Dedifferentiated amniotic fluid mesenchymal stem cell (primary cell): ENCODE measurements around the gene BCKDHA.
"Not testable (repeated sequence)": the region's sequence is repeated elsewhere in the genome, so short reads cannot be mapped to it uniquely, and the experiment has no call there.

Experiments used
- DNase-seq: peaks from one replicate; pipeline ENCODE4 v3.0.0-alpha.2; 2016; ENCODE audit errors: extremely low spot score

The BCKDHA gene

GRCh38 chr19:41425174-41426115, 27.8 kb downstream of the BCKDHA start:
- DNase-seq: no peak

DNA sequence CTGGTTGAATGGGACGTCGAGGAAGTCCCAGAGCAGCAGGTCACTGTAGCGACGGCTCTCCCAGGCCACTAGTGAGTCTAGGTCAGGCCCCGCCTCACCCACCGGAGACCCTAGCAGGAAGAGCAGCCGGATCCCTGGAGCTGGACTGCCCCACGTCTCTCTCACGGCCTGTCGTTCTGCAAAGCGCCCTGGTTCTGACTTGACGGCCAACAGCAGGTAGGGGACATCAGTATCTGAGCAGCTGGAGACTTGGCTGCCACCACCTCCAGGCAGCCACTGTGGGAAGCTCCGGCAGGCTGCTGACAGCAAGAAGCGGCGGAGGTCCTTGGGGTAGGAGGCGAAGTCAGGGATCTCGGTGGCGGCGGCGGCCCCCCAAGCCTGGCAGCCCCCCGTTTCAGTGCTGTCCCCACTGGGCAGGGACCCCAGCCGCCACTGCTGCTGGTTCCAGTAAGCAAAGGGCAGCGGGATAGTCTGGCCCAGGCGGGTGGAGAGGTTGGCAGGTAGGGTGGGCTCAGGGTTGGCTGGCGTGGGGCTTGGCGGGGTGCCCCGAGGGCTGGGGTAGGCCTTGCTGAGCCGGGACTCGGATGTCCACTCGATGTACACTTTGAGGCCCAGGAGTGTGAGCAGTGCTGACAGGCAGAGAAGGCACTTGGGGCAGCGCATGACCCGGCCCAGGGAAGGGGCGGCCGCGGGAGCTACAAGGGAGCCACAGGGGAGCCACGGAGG, 28.7 kb downstream of the BCKDHA start:
- no peak for DNase-seq

DNA sequence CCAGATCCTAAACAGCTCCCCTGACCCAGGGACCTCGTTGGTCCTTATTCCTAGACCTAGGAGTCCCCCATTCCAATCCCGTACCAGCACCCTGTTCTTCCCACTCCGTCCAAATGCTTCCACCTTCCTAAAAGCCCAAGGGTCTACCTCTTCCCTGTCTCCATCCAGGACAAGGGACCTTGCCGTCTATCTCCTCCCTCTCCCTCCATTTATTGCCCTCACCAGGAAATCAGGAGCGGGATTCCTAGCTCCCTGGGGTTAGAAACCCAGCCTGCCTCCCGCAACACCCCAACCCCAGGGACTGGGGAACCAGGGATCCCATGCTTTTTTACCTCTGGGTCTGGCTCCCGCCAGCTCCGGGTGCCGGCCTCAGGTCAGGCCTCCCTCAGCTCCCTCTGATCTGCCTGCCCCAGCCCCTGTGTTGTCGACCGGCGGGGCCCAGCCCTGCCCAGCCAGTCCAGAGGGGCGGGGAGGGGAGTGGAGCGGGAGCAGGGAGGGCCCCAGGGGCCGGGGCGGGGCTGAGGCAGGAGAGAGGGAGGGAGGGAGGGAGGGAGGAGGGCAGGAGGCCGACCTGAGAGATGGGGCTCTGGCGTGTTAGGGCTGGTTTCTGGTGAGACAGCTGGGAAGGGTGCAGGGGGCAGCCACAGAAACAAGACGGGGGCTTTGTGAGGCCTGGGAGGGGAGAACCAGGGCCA, 29.5 kb downstream of the BCKDHA start, which contains the start of gene B3GNT8:
Gene B3GNT8, minus strand, starts transcription at position 423 of the 695 bp plus-strand sequence. CDS start 596 bp downstream, outside the sequence.
- no peak for DNase-seq

DNA sequence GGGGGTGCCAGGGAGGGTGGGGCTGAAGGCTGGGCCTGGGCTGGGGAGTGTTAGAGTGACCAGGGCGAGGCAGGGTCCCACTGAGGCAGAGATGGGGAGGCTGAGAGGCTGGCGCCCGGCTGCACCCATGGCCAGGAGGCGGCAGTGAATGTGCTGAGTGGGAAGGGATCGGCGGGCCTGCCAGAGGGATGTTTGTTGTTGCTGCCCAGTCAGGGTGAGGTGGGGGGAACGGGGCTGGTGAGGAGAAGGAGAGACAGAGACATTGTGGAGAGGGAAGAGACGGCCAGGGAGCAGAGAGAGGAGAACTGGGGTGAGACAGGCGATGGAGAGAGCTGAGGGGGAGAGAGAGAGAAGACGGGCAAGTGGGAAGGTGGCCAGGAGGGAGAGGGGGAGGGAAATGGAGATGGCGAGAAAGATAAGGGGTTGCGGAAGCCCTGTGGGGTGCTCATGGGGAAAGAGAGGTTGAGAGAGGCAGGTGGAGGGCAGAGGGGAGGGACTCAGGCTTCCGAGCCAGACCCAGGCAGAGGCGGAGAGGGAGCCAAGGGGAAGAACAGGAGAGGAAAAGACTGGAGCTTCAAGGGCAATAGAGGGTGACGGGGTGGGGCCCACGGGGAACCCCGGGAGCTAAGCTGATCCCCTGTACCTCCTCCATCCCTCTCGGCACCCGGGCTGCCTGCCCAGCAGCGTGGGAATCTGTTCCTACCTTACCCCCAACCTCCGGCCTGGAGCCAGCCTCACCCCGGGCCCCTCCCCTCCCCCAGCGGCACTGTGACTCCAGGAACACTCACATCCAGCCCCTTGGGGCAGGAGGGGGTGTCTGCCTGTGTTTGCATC, 30.2 kb downstream of the BCKDHA start:
- no peak for DNase-seq

DNA sequence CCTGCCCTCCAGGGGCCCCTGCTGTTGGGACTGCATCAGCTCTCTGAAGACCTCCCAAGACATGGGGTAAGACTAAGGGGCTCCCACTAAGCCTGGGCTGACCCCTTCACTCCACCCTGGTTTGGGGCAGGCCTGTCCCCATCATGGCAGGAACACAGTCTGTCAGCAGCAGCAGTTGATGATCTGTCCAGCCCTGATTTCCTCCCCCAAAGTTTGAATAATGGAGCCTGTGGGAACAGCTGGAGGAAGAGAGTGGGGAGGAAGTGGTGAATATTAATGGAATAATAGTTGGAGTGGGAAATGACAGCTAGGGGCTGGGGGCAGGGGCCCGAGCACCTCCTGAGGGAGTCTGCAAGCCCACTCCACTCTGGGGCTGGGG, 30.9 kb downstream of the BCKDHA start:
- no peak for DNase-seq

- DNase-seq: no peak
Observed at GRCh38 chr19:41430922-41431321, 33.3 kb downstream of the BCKDHA start.

- no peak for DNase-seq
Observed at GRCh38 chr19:41431426-41432386, 34.1 kb downstream of the BCKDHA start.

DNA sequence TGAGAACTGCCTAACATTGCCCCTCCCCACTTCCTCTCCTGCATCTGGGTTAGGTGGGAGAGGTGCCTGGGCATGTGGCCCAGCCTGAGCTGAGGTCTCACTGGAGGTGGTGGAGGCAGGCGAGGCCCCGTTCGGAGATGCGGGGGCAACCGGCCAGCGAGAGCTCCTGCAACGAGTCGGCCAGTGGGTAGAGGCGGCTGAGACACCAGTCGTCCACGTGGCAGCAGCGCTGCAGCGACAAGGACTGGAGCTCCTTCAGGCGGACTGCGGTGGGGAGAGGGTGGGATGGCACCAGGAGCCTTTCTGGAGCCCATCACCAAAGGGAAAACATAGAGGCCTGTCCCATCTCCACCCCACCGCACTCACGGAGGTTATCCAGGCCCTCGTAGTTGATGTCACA, 35.6 kb downstream of the BCKDHA start:
- DNase-seq: no peak

DNA sequence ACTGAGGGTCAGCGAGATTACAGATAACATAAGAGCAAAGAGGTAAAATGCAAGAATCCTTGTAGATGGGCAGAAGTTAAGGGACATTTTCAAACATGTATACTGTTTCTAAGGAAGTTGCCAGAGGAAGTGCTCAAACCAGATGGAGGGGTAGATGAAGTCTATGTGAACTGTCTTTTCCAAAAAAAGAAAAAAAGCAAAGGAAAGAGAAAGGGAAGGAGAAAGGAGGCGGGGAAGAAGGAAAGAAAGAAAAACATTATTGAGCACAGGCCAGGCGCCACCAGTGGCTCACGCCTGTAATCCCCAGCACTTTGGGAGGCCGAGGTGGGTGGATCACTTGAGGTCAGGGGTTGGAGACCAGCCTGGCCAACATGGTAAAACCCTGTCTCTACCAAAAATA, 36.8 kb downstream of the BCKDHA start:
- DNase-seq: no peak

DNA sequence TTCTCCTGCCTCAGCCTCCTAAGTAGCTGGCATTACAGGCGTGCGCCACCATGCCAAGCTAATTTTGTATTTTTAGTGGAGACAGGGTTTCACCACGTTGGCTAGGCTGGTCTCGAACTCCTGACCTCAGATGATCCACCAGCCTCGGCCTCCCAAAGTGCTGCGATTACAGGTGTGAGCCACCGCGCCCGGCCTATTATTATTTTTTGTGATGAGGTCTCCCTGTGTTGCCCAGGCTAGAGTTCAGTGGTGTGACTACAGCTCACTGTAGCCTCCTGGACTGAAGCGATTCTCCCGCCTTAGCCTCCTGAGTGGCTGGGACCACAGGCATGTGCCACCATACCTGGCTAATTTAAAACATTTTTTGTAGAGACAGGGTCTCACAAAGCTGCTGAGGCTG, 37.8 kb downstream of the BCKDHA start:
- not testable (repeated sequence) for DNase-seq

DNA sequence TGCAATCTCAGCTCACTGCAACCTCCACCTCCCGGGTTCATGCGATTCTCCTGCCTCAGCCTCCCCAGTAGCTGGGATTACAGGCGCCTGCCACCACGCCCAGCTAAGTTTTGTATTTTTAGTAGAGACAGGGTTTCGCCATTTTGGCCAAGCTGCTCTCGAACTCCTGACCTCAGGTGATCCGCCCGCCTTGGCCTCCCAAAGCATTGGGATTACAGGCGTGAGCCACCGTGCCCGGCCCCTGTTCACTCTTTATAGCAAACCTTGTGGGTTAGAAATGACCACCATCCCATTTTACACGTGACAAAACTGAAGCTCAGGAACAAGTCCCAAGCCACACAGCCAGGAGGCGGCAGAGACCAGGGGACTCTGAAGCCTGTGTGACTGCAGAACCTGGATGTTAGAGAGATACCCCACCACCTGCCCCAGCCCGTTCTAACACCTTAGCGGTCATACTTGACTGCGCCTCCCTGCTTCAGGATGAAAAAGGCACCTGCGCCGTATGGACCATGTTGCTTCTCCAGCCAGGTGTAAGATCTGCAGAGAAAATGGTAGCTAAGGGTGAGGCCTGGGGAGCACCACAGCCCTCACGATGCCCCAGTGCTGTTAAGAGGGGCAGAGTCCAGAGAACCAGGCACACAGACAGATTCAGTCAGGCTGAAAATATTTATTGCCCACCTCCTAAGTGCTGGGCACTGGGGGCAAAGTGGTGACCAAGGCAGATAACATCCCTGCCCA, 38.5 kb downstream of the BCKDHA start:
- DNase-seq: no peak

DNA sequence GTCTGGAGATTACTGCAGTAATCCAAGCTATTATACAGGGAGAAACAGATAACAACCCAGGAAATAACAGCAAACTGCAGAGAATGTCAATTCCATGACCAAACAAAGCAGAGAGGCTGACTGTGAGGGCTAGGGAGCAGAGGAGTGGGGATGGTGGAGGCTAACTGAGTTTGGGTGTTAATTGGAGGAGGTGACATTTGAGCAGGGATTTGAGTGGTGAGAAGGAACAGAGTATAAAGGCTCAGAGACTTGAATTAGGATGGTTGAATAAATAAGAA, 39.0 kb downstream of the BCKDHA start:
- DNase-seq: no peak

DNA sequence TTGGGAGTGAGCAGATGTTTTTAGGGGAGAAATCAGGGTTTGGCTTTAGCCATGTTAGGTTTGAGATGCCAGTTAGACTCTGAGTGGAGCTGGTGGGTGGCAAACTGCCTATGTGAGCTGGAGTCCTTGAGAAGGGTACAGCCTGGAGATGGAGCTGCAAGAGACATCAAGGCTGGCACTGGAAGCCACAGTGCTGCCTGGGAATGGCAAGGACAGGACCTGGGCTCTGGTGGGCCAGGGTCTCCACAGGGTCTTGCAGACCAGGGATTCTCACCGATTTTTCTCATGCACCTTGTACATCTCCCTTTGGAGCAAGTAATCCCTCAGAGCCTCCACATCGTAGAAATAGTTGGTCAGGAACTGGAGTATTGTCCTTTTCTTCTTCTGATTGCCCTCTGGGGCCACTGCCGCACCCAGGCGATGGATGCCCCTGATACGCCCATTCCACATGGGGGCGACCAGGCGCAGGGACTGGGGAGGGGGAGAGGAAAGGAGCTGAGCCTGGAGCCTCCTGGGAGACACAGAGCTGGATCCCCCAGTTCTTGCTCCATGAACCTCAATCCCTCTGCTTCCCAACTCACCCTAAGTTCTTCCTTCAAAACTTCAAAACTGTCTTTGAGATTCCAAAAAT, 40.4 kb downstream of the BCKDHA start:
- DNase-seq: no peak

DNA sequence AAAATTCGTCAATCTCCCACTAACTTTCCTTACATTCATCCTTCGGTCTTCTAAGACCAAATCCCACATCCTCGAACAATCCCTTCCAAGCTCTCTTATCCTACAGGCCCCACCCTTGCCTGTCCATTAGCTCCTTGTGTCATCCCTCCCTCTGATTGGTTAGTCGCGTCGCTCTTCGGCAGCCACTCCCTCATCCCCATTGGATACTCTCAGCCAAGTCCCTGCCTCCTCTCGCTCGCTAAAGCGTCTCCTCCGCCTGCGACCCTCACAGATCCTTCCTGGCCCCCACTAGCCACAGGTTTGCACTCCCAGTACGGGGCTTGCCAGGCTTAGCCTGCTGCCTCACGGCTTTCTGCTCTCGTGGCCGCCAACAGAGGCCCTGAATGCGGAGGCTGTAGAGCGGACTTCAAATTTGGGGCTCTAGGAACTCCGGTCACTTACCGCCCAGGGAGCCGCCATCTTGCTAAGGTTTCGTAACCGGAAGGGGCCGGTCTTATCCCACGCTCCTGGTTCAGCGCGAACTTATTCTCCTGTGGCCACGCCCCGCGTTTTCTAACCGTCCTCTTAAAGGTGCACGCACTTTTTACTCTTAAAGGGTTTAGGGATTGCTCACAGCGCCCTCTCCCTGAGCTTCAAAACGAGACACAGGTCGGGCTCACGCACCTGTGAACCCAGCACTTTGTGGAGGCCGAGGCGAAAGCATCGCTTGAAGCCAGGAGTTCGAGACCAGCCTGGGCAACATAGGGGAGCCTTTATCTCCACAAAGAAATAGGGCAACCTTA, 42.0 kb downstream of the BCKDHA start, which contains the start of gene DMAC2:
Gene DMAC2, minus strand, starts transcription at position 472 of the 782 bp plus-strand sequence. Its CDS starts 13 bp downstream, at position 459.
- peak; percentile 98 for DNase-seq

DNA sequence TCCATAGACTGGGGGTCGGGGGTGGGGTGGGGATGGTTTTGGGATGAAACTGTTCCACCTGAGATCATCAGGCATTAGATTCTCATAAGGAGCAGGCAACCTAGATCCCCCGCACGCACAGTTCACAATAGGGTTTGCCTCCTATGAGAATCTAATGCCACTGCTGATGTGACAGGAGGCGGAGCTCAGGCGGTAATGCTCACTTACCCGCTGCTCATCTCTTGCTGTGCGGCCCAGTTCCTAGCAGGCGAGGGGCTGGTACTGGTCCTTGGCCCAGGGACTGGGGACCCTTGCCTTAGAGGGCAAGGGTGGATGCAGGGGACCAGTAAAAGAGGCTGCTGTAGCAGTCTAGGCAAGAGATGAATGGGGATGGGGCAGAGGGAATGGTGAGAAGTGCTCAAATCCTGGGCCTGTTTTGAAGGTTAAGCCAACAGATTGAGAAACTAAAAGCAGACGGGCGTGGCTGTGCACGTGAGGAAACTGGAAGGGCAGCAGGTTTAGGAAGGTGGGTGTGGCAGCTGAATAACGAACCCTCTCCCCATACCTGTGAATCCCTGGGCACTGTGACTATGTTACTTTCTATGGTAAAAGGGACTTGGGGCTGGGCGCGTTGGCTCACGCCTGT, 43.8 kb downstream of the BCKDHA start:
- no peak for DNase-seq

GRCh38 chr19:41442473-41443355, 45.1 kb downstream of the BCKDHA start, which contains the start of gene ERICH4:
Gene ERICH4 (plus strand): TSS chr19:41443156. CDS start chr19:41443170, 14 bp downstream.
- no peak for DNase-seq
